Measurements from ENCODE around the gene ORC3.
"Not testable (repeated sequence)": the region's sequence is repeated elsewhere in the genome, so short reads cannot be mapped to it uniquely, and the experiment has no call there.

GRCh38 chr6:87712713-87713112 is 122.8 kb downstream of the ORC3 start:
- not testable (repeated sequence) for TF ChIP-seq CTCF, POLR2A, EP300, POLR2AphosphoS5 (IDR thresholded peaks at IDR 0.05)

Measured in upper lobe of left lung (tissue), 4 donors.